A549 (cell line): ENCODE results near the gene BLID.

Experiments
- PHF8 ChIP-seq: fragments of 200-600 bp; sonication (generic); IDR thresholded peaks from 2 replicates; pipeline ENCODE4 v1.6.1; 2016; ENCODE audit warnings: low read depth, mild to moderate bottlenecking, antibody characterized with exemption, moderate library complexity, borderline replicate concordance
- TF ChIP-seq, protein P1 (sequence below): IDR thresholded peaks from 2 replicates; pipeline ENCODE4 v1.6.1; 2012; ENCODE audit warnings: low read depth, borderline replicate concordance

DNA sequence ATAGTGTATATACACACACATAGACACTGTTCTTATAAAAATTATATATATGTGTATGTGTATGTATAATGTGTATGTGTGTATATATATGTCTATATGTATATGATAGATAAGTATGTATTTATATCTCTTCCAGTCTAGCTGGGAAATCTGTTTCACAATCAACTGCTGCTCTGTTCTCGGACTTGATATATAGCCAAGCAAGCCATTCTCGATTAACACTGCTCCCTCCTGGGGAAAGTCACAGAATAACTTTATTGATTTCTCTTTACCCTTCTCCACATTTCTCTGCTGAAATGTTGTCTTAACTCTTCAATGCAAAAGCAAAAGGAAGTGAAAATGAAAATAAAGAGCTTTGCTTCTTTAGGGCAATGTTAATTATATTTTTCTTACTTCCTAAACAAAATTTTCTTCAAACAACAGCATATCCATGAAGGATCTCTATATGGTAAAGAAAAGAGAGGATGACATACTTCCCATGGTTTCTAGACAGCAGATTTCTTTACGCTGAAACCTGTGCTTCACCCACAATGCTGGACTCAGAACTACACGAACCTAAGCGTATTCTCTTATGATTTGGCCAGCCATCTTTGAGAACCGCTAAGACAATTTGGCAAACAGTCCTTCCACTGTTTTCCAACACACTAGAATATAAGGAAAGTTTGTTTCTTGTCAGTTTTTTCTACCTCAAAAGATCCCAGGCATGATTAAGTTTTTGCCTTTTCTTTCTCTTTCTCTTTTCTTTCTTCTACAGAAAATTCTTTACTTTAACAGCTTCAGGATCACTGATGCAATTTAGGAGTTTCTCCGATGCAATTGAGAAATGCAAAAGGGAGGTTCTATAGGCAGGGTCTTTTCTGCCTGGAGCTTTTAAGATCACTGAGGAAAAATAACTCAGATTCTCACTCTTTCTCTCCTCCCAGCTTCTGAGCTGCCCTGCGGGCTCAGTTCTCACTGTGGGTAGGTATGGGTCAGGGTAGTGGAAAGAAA, 1.9 kb downstream of the BLID start:
- TF ChIP-seq PHF8: no peak
- TF ChIP-seq, protein P1, sequence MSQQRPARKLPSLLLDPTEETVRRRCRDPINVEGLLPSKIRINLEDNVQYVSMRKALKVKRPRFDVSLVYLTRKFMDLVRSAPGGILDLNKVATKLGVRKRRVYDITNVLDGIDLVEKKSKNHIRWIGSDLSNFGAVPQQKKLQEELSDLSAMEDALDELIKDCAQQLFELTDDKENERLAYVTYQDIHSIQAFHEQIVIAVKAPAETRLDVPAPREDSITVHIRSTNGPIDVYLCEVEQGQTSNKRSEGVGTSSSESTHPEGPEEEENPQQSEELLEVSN: no peak
